K562 (cell line): ENCODE measurements around the gene STRN3. TPM values are rescaled to one million over a fixed set of nuclear protein-coding genes. Genes with fewer than 3 reads are reported as not detected.

Experiments used
- BDP1 ChIP-seq: IDR thresholded peaks from 3 replicates; pipeline ENCODE4 v1.6.1; 2011; ENCODE audit not compliant: insufficient read length, insufficient read depth
- CBFB ChIP-seq: sonication (generic); formaldehyde crosslinking; IDR thresholded peaks from 2 replicates; pipeline ENCODE4 v1.4.0; 2020; ENCODE audit warnings: mild to moderate bottlenecking, missing genetic modification reagents
- CBX5 ChIP-seq: IDR thresholded peaks from 2 replicates; pipeline ENCODE4 v1.6.1; 2014; ENCODE audit warnings: low read depth, borderline replicate concordance
- CHD4 ChIP-seq: fragments of 200-600 bp; sonication (generic); IDR thresholded peaks from 3 replicates; pipeline ENCODE4 v1.6.1; 2012; ENCODE audit warnings: low read depth, mild to moderate bottlenecking, mixed read lengths, low read length, inconsistent platforms; ENCODE audit not compliant: insufficient read depth, insufficient replicate concordance, poor library complexity, severe bottlenecking
- DMBX1 ChIP-seq: fragments of 250-450 bp; sonication (Bioruptor Pico); IDR thresholded peaks from 2 replicates; pipeline ENCODE4 v1.8.0; 2022; ENCODE audit warnings: inconsistent platforms, mild to moderate bottlenecking, moderate library complexity, borderline replicate concordance
- HMGN3 ChIP-seq: IDR thresholded peaks from 2 replicates; pipeline ENCODE4 v1.6.1; 2011; ENCODE audit warnings: borderline replicate concordance, low read depth, mild to moderate bottlenecking, mixed read lengths, low read length; ENCODE audit not compliant: insufficient read length; ENCODE audit errors: extremely low read depth
- NEUROD1 ChIP-seq: fragments of 150-350 bp; IDR thresholded peaks from 2 replicates; pipeline ENCODE4 v1.6.1; 2014; ENCODE audit warnings: borderline replicate concordance, low read length, low read depth; ENCODE audit not compliant: partially characterized antibody
- NR2C2 ChIP-seq, 2 experiments: fragments of 200-800 bp in 1 of 2; sonication (Bioruptor generic) in 1 of 2; sonication (generic) in 1 of 2; formaldehyde crosslinking in 1 of 2; IDR thresholded peaks; 2 replicates each; pipeline versions ENCODE4 v1.6.1 to v1.8.0; 2016 to 2022; ENCODE audit warnings: mild to moderate bottlenecking in 1 of 2, missing compliant biosample characterization in 1 of 2, missing genetic modification characterization in 1 of 2, missing genetic modification reagents in 1 of 2
- POLR2G ChIP-seq: fragments of 200-400 bp; formaldehyde crosslinking; IDR thresholded peaks from 2 replicates; pipeline ENCODE4 v1.6.1; 2017; ENCODE audit warnings: low read depth, mild to moderate bottlenecking, antibody characterized with exemption, low read length, moderate library complexity
- RBBP5 ChIP-seq: fragments of 200-600 bp; sonication (generic); IDR thresholded peaks from 2 replicates; pipeline ENCODE4 v1.6.1; 2012; ENCODE audit warnings: borderline replicate concordance, mild to moderate bottlenecking, low read length, control low read depth, inconsistent platforms; ENCODE audit not compliant: insufficient read depth, poor library complexity, severe bottlenecking
- TEAD4 ChIP-seq, 2 experiments: sonication (generic) in 1 of 2; formaldehyde crosslinking in 1 of 2; IDR thresholded peaks; 2 replicates each; pipeline versions ENCODE4 v1.6.1 to v1.8.0; 2012 to 2022; ENCODE audit warnings: borderline replicate concordance in 1 of 2, inconsistent platforms in 1 of 2, low read length in 1 of 2, mild to moderate bottlenecking in 1 of 2, missing genetic modification reagents in 1 of 2
- ZBTB8A ChIP-seq: fragments of 450-650 bp; IDR thresholded peaks from 2 replicates; pipeline ENCODE4 v1.6.1; 2018; ENCODE audit warnings: mild to moderate bottlenecking, moderate library complexity; ENCODE audit not compliant: partially characterized antibody
- ZNF561 ChIP-seq: fragments of 450-650 bp; formaldehyde crosslinking; conservative IDR thresholded peaks from 2 replicates; pipeline ENCODE4 v1.4.0; 2020; ENCODE audit warnings: mild to moderate bottlenecking, moderate library complexity
- polyA plus RNA-seq, 8 experiments: library from polyadenylated mRNA; depleted of rRNA in 4 of 8; stranded (reverse) in 5 of 8; unstranded in 3 of 8; fragments of >200 nt; fragmentation: Nextera tagmentation in 2 of 8; fragmentation: Illumina TruSeq in 1 of 8; extraction: Ambion mirVana in 2 of 8; extraction: Trizol in 1 of 8; gene quantifications; 2 replicates each; pipeline versions ENCODE4 v1.2.1 to v1.2.3, GENCODE V29; 2011 to 2014; ENCODE audit warnings: inconsistent platforms in 1 of 8, missing spikeins in 1 of 8
- total RNA-seq, 7 experiments: library from RNA; depleted of rRNA in 6 of 7; stranded (reverse); fragments of >200 nt in 6 of 7; fragmentation: Illumina TruSeq in 2 of 7; extraction: Trizol in 2 of 7; gene quantifications; 2 replicates each; pipeline versions ENCODE4 v1.2.1 to v1.2.3, GENCODE V29; 2011 to 2021; ENCODE audit warnings: low replicate concordance in 1 of 7
- TF ChIP-seq, protein P1 (sequence below): fragments of 250-450 bp; sonication (Bioruptor Pico); IDR thresholded peaks from 2 replicates; pipeline ENCODE4 v1.8.0; 2021; ENCODE audit warnings: moderate library complexity, mild to moderate bottlenecking, inconsistent platforms
- TF ChIP-seq, protein P2 (sequence below): sonication (generic); formaldehyde crosslinking; IDR thresholded peaks from 2 replicates; pipeline ENCODE4 v1.8.0; 2022; ENCODE audit warnings: mild to moderate bottlenecking, missing genetic modification reagents
- TF ChIP-seq, protein P3 (sequence below), 3 experiments: fragments of 200-800 bp in 1 of 3; fragments of 250-450 bp in 1 of 3; fragments of 450-650 bp in 1 of 3; sonication (Bioruptor Pico) in 1 of 3; sonication (Bioruptor generic) in 1 of 3; formaldehyde crosslinking in 1 of 3; IDR thresholded peaks; 2 replicates each; pipeline versions ENCODE4 v1.6.1 to v1.8.0; 2016 to 2022; ENCODE audit warnings: mild to moderate bottlenecking in 2 of 3, missing genetic modification characterization in 2 of 3, missing compliant biosample characterization in 1 of 3, moderate library complexity in 1 of 3
- TF ChIP-seq, protein P4 (sequence below): sonication (generic); formaldehyde crosslinking; IDR thresholded peaks from 2 replicates; pipeline ENCODE4 v1.9.0; 2022; ENCODE audit warnings: mild to moderate bottlenecking, missing genetic modification reagents

Gene STRN3
- total and polyA plus RNA-seq, 9 of the 15 experiments (the other 6 are each of a cell fraction or from before 2014, with no cell fraction given) = 5.9 to 29.1 (median 16.0) TPM

DNA sequence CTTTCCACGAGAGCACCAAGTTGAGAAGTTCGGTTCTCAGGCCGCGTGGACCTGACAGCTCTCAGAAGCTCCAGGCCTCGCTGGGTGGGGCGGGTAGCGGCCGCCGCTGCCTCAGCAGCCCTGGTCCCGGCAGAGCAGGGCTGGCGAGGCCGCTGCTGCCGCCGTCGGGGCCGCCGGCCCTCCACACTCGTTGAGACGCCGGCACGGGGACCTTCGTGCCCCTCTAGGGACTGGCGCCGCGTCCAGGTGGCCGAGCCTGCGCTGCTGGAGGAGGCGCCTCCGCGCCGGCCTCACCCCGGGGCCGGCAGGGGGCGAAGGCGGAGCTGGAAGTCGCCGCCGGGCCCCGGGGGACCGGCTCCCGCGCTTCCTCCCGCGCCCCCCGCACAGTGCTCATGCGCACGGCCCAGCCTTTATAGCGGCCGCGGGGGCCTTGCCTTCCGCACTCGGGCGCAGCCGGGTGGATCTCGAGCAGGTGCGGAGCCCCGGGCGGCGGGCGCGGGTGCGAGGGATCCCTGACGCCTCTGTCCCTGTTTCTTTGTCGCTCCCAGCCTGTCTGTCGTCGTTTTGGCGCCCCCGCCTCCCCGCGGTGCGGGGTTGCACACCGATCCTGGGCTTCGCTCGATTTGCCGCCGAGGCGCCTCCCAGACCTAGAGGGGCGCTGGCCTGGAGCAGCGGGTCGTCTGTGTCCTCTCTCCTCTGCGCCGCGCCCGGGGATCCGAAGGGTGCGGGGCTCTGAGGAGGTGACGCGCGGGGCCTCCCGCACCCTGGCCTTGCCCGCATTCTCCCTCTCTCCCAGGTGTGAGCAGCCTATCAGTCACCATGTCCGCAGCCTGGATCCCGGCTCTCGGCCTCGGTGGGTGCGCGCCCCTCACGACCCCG is 151.8 kb downstream of the STRN3 start, which contains the start of gene COCH (continued):
- TF ChIP-seq CHD4 (no peak), RBBP5 (peak; percentile 91), BDP1 (no peak), ZNF561 (CRISPR knock-in tag) (no peak), CBX5 (no peak), TEAD4 (IDR thresholded peaks at IDR 0.05; ENCODE audit: low read length) (no peak), TEAD4 (CRISPR knock-in tag; IDR thresholded peaks at IDR 0.05; ENCODE audit: borderline replicate concordance) (no peak), NR2C2 (CRISPR knock-in tag; IDR thresholded peaks at IDR 0.05) (no peak), NR2C2 (tag; IDR thresholded peaks at IDR 0.05) (no peak), HMGN3 (peak; percentile 69), DMBX1 (0 out of 2 replicates have a peak, but pooled peaks have one; percentile 30), NEUROD1 (no peak), CBFB (CRISPR knock-in tag) (no peak), POLR2G (peak; percentile 97), ZBTB8A (no peak)
- TF ChIP-seq, protein P1, sequence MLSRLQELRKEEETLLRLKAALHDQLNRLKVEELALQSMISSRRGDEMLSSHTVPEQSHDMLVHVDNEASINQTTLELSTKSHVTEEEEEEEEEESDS = no peak
- TF ChIP-seq, protein P2, sequence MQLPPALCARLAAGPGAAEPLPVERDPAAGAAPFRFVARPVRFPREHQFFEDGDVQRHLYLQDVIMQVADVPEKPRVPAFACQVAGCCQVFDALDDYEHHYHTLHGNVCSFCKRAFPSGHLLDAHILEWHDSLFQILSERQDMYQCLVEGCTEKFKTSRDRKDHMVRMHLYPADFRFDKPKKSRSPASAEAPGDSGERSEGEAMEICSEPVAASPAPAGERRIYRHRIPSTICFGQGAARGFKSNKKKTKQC (CRISPR knock-in tag) = peak; percentile 19; the same call in 1 of the 2 replicates
- TF ChIP-seq, protein P3, sequence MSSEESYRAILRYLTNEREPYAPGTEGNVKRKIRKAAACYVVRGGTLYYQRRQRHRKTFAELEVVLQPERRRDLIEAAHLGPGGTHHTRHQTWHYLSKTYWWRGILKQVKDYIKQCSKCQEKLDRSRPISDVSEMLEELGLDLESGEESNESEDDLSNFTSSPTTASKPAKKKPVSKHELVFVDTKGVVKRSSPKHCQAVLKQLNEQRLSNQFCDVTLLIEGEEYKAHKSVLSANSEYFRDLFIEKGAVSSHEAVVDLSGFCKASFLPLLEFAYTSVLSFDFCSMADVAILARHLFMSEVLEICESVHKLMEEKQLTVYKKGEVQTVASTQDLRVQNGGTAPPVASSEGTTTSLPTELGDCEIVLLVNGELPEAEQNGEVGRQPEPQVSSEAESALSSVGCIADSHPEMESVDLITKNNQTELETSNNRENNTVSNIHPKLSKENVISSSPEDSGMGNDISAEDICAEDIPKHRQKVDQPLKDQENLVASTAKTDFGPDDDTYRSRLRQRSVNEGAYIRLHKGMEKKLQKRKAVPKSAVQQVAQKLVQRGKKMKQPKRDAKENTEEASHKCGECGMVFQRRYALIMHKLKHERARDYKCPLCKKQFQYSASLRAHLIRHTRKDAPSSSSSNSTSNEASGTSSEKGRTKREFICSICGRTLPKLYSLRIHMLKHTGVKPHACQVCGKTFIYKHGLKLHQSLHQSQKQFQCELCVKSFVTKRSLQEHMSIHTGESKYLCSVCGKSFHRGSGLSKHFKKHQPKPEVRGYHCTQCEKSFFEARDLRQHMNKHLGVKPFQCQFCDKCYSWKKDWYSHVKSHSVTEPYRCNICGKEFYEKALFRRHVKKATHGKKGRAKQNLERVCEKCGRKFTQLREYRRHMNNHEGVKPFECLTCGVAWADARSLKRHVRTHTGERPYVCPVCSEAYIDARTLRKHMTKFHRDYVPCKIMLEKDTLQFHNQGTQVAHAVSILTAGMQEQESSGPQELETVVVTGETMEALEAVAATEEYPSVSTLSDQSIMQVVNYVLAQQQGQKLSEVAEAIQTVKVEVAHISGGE (CRISPR knock-in tag; IDR thresholded peaks at IDR 0.05) = peak in 1 of 3 experiments; percentile 54; a peak in 1 of 6 replicates
- TF ChIP-seq, protein P4, sequence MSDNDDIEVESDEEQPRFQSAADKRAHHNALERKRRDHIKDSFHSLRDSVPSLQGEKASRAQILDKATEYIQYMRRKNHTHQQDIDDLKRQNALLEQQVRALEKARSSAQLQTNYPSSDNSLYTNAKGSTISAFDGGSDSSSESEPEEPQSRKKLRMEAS (CRISPR knock-in tag) = peak; percentile 63
